ENCODE results near the gene GLYR1.

The GLYR1 gene

GRCh38 chr16:4847774-4848587 is 893 bp upstream of the GLYR1 start:
- no peak for TF ChIP-seq ZNF274 (IDR thresholded peaks at IDR 0.05; ENCODE audit: low read depth, low read length)
- H3K4me3 ChIP-seq (ENCODE audit: low read length), result peak overlapping the region; percentile 98

DNA sequence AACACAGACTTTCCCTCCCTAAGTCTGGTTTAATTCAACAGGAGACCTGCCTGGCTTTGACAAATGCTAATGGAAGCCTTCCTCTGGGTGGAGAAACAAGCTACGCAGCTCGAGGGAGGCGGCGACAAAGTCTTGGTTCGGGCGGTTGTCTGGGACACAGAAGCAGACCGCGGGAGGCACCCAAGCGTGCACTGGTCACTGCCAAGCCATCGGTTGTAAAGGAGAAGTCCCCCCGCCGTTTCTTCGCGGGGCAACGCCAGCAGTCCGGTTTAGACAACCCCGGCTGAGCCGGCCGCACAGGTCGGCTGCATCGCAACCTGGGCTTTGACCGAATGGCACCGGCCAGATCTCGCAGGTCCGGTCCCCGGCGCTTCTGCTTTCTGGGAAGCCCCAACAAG is 586 bp downstream of the GLYR1 start:
- TF ChIP-seq ZNF274 (IDR thresholded peaks at IDR 0.05; ENCODE audit: low read depth, low read length), result no peak
- peak overlapping the region; percentile 93 for H3K4me3 ChIP-seq (ENCODE audit: low read length)

- TF ChIP-seq ZNF274 (IDR thresholded peaks at IDR 0.05; ENCODE audit: low read depth, low read length), result no peak
- H3K4me3 ChIP-seq (ENCODE audit: low read length), result no peak overlapping the region
Observed at GRCh38 chr16:4840984-4841383, 6.1 kb downstream of the GLYR1 start.

GRCh38 chr16:4839942-4840341 is 7.1 kb downstream of the GLYR1 start:
- TF ChIP-seq ZNF274 (IDR thresholded peaks at IDR 0.05; ENCODE audit: low read depth, low read length), result no peak
- no peak overlapping the region for H3K4me3 ChIP-seq (ENCODE audit: low read length)

DNA sequence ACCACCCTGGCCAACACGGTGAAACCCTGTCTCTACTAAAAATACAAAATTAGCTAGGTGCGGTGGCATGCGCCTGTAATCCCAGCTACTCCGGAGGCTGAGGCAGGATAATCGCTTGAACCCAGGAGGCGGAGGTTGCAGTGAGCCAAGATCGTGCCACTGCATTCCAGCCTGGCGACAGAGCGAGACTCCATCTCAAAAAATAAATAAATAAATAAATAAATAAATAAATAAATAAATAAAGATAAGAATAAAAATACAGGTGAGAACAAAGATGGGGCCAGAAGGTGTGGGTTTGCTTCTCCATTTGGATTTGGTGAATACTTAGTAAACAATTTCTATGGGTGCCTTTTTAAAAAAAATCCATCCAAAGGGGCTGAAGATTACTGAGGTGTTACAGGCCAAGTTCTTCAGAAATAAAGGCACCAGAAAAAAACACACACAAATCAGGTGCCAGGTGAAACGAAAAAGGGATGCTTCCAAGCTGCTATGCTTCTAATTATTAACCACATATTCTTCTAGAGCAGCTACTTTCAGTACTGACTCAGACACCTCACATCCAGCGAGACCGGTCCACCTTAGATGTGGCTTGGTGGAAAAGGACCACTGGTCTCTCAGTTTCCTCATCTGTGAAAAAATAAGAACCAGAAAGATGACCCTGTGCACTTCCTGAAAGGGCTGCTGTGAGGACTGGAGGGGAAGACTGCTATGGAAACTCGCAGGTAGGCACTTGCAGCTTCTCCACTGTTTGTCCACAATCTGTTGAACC is 9.2 kb downstream of the GLYR1 start:
- no peak overlapping the region for H3K4me3 ChIP-seq (ENCODE audit: low read length)
- TF ChIP-seq ZNF274 (IDR thresholded peaks at IDR 0.05; ENCODE audit: low read depth, low read length), result no peak

DNA sequence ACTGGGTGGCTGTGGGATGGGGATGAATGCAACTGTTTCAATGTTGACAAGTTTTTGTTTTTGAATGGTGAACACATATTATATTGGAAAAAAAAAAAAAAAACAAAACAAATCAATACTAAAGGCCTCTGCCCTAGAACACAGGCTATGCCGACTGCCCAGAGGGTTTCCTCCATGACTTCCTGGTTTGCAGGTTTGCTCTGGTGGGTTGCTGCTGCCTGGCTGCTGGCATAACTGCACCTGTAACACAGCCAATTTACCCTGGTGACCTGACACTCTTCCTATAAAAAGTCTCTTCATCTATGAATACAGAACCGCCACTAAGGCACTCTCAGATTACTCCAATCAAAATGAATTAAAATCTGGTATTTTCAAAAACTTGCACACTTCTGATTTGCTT is 10.4 kb downstream of the GLYR1 start:
- no peak for TF ChIP-seq ZNF274 (IDR thresholded peaks at IDR 0.05; ENCODE audit: low read depth, low read length)
- no peak overlapping the region for H3K4me3 ChIP-seq (ENCODE audit: low read length)

DNA sequence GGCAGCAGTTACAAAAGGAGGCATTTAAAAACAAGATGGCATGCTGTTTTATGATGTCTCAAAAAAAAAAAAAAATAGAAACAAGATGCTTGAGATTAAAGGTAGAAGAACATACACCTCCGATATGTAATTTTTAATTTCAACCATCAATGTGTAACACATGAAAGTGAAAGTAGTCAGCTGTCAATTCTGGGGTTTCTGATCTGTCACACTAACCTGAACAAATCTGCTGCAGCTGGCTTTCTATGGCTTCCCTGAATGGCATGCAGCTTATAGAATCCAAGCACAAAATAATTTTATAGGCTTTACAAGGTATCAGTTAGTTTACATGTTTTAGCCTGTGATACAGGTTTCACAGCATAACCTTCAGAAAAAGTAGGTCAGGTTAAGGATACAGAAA is 13.5 kb downstream of the GLYR1 start:
- no peak overlapping the region for H3K4me3 ChIP-seq (ENCODE audit: low read length)
- no peak for TF ChIP-seq ZNF274 (IDR thresholded peaks at IDR 0.05; ENCODE audit: low read depth, low read length)

DNA sequence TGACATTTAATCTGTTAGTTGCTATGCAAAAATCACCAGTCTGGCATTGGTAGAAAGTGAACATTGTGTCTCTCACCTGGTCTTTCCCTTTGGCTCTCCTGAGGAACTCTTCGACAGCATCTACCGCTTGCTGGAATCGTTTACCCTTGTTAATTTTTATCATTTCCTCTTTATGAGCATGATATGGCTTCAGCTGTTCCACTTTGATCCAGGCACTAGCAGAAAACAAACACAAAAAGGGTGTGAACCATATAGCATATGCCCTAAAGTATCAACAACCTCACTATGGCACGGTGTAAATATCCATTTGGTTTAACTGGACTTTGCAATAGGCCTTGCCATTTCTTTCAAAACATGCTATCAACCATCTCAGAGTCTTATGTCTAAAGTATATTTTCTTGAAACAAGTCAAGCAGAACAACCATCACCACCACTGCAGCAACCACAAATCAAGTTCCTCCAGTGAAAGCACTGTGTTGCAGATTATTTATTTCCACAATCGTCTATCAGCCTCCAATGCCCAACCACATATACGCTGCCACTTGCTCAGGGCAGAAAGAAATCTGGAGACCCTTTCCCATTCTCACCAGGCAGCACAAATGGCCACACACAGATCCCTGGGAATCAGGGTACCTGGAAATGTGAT is 14.3 kb downstream of the GLYR1 start:
- no peak overlapping the region for H3K4me3 ChIP-seq (ENCODE audit: low read length)
- no peak for TF ChIP-seq ZNF274 (IDR thresholded peaks at IDR 0.05; ENCODE audit: low read depth, low read length)

DNA sequence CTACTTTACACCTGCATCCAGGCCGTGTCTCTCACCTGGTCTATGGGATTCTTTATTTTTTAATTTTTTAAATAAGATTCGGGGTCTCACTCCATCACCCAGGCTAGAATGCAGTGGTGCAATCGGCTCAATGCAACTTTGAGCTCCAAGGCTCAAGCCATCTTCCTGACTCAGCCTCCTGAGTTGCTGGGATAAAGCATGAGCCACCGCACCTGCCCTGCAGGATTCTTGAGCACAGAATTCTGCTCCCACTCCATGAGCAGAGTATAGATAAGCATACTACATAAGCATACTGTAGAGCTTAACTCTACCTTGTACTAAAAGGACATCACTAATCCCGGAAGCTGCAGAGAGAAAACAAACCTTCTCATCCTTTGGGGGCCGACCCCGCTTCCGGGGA is 15.5 kb downstream of the GLYR1 start:
- no peak overlapping the region for H3K4me3 ChIP-seq (ENCODE audit: low read length)
- TF ChIP-seq ZNF274 (IDR thresholded peaks at IDR 0.05; ENCODE audit: low read depth, low read length), result no peak

GRCh38 chr16:4830408-4830807 is 16.7 kb downstream of the GLYR1 start:
- H3K4me3 ChIP-seq (ENCODE audit: low read length), result no peak overlapping the region
- no peak for TF ChIP-seq ZNF274 (IDR thresholded peaks at IDR 0.05; ENCODE audit: low read depth, low read length)

DNA sequence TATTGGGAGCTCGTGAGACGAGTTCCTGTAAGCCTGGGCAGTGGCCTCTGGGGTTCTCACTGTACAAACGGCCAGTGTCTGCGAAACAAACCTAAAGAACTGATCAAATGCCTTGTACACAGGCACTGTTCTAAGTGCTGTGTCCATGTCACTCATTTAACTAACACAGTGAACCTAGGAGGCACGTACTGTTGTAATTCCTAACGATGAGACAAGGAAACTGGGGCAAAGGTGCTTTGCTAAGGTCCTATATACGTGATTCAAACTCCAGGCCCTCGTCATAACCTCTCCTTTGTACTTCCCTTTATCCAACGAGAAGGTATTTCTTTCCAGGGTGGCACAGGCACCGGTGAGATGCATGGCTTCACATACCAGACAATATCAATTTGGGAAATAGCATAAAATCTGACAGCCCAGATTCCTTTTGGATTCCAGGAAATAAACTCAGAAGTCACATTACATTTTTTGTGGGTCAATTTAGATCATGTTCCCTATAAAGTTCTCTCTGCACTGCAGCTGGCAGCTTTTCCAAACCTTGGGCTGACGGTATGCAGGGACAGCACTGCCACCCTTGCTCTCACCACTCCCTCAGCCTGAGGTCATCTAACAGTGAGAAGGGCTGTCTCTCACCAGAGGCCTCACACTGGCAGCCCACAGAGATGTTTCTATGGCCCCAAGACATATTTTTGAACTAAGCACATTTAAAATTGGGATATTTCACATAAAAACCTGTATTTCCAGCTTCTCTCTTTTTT is 18.3 kb downstream of the GLYR1 start:
- no peak for TF ChIP-seq ZNF274 (IDR thresholded peaks at IDR 0.05; ENCODE audit: low read depth, low read length)
- no peak overlapping the region for H3K4me3 ChIP-seq (ENCODE audit: low read length)

GRCh38 chr16:4826980-4827379 is 20.1 kb downstream of the GLYR1 start:
- H3K4me3 ChIP-seq (ENCODE audit: low read length), result no peak overlapping the region
- no peak for TF ChIP-seq ZNF274 (IDR thresholded peaks at IDR 0.05; ENCODE audit: low read depth, low read length)

- TF ChIP-seq ZNF274 (IDR thresholded peaks at IDR 0.05; ENCODE audit: low read depth, low read length), result no peak
- no peak overlapping the region for H3K4me3 ChIP-seq (ENCODE audit: low read length)
Observed at GRCh38 chr16:4826526-4826925, 20.6 kb downstream of the GLYR1 start.

DNA sequence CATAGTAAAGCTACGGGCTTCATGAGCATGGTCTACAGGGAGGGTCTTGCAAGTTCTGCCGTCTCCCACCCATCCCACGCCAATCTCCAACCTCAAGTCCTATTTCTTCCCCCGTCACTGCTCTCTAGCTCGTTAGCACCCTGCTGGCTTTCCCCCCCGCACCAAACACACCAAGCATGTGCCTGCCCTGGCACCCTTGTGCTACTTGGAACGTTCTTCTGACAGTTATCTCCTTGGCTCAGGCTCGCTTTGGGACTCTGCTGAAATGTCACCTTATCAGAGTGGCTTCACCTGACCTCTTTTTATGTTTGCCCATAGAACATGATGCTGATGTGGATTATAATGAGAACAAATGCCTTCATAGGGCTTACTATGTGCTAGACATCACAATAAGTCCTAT is 21.9 kb downstream of the GLYR1 start:
- H3K4me3 ChIP-seq (ENCODE audit: low read length), result no peak overlapping the region
- no peak for TF ChIP-seq ZNF274 (IDR thresholded peaks at IDR 0.05; ENCODE audit: low read depth, low read length)
